ENCODE data around the gene MAPK8. TPM values are rescaled to one million over a fixed set of nuclear protein-coding genes. Genes with fewer than 3 reads are reported as not detected.

The MAPK8 gene
- total RNA-seq (2021) (52.9 to 58.7 TPM (median 56.6 TPM) in 3 replicates), Bru-seq, nascent RNA (percentile 89 among the genes with signal in this experiment)
- long read RNA-seq, experiment 1, full-length matches to known transcripts, result 1 of 43 reads
- long read RNA-seq, experiment 1, partial matches to known transcripts, result 3 of 43 reads
- long read RNA-seq, experiment 1, other reads (novel, unspliced or antisense), result 39 of 43 reads
- long read RNA-seq, experiment 2, full-length matches to known transcripts, result 5 of 52 reads
- long read RNA-seq, experiment 2, partial matches to known transcripts, result 8 of 52 reads
- long read RNA-seq, experiment 2, other reads (novel, unspliced or antisense), result 39 of 52 reads
- long read RNA-seq, experiment 3, full-length matches to known transcripts, result 1 of 10 reads
- long read RNA-seq, experiment 3, partial matches to known transcripts, result 2 of 10 reads
- long read RNA-seq, experiment 3, other reads (novel, unspliced or antisense), result 7 of 10 reads

DNA sequence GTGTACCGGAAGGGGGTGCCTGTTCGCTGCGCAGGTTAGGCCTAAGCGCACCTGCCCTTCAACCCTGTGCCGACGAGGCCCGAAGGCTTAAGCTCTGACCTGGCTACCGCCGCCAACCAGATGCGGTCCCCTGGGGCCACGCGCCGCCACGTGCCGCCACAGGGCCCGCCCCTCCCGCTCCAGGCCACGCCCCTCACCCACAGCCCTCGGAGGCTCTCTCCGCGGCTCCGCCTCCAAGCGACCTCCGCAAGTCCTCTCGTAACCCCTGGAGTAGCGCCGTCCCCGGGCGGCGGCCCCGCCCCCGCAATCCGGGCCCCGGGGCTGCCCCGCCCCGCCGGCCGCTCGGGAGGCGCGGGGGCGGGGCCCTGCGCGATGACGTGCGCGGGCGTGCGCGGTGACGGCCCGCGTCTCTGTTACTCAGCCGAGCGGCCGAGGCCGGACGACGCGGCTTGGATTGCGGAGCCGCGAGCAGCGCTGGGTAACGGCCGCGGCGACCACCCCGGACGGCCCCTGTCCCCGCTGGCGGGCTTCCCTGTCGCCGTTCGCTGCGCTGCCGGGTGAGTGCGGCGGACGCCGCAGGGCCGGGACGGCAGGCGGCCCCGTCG lies at the start of gene MAPK8:
Gene MAPK8, plus strand, starts transcription at position 413 of the 605 bp plus-strand sequence. CDS start 94,984 bp downstream, outside the sequence.
- H3K9me3 Mint-ChIP-seq, result no peaks in the 10 kb centered on the region
- peaks cover 22% of the 10 kb centered on the region for H3K27me3 Mint-ChIP-seq (ENCODE audit: low read depth)
- H3K4me3 Mint-ChIP-seq, result peak within 1 kb of the TSS; percentile 75
- POLR2A ChIA-PET, result no interaction called here
- ATAC-seq (peak; percentile 95), DNase-seq (ENCODE audit: low spot score) (peak; percentile 98)
- H3K4me1 Mint-ChIP-seq, result peaks cover 24% of the 10 kb centered on the region
- CTCF ChIA-PET, result interaction anchor here (0.8 to 1.1 kb wide), 3 partner anchors 15 to 55 kb away, joined by 4 to 5 read pairs (median 5); no protein-coding TSS in a partner anchor
- H3K36me3 Mint-ChIP-seq, result no peaks in the 10 kb centered on the region
- peak within 1 kb of the TSS; percentile 85 for H3K27ac Mint-ChIP-seq
- TF ChIP-seq AR (CRISPR knock-in tag; IDR thresholded peaks at IDR 0.05) (no peak), TEAD4 (CRISPR knock-in tag; IDR thresholded peaks at IDR 0.05) (peak; percentile 37; the same call in 1 of the 2 replicates), RELA (CRISPR knock-in tag; IDR thresholded peaks at IDR 0.05; ENCODE audit: borderline replicate concordance) (peak; percentile 79), ELF4 (CRISPR knock-in tag; IDR thresholded peaks at IDR 0.05; ENCODE audit: low read depth) (no peak), ATF1 (CRISPR knock-in tag; IDR thresholded peaks at IDR 0.05) (no peak), USF2 (CRISPR knock-in tag; IDR thresholded peaks at IDR 0.05) (peak; percentile 94), SMAD4 (CRISPR knock-in tag; IDR thresholded peaks at IDR 0.05) (peak; percentile 82; the same call in 1 of the 2 replicates), GTF2I (CRISPR knock-in tag; conservative IDR thresholded peaks at IDR 0.05) (no peak), FOXJ3 (CRISPR knock-in tag; IDR thresholded peaks at IDR 0.05; ENCODE audit: borderline replicate concordance) (no peak), JAZF1 (CRISPR knock-in tag; IDR thresholded peaks at IDR 0.05) (no peak), NFATC4 (CRISPR knock-in tag; IDR thresholded peaks at IDR 0.05) (no peak), PRDM15 (CRISPR knock-in tag; IDR thresholded peaks at IDR 0.05) (no peak), CDX4 (CRISPR knock-in tag; IDR thresholded peaks at IDR 0.05; ENCODE audit: borderline replicate concordance) (no peak), IRF2 (CRISPR knock-in tag; IDR thresholded peaks at IDR 0.05; ENCODE audit: borderline replicate concordance, low read depth) (no peak), NFYB (CRISPR knock-in tag; conservative IDR thresholded peaks at IDR 0.05; ENCODE audit: low read depth) (no peak; the same call in 1 of the 2 replicates)
- TF ChIP-seq, protein P1, sequence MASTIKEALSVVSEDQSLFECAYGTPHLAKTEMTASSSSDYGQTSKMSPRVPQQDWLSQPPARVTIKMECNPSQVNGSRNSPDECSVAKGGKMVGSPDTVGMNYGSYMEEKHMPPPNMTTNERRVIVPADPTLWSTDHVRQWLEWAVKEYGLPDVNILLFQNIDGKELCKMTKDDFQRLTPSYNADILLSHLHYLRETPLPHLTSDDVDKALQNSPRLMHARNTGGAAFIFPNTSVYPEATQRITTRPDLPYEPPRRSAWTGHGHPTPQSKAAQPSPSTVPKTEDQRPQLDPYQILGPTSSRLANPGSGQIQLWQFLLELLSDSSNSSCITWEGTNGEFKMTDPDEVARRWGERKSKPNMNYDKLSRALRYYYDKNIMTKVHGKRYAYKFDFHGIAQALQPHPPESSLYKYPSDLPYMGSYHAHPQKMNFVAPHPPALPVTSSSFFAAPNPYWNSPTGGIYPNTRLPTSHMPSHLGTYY (CRISPR knock-in tag; IDR thresholded peaks at IDR 0.05), result no peak
- TF ChIP-seq, protein P2, sequence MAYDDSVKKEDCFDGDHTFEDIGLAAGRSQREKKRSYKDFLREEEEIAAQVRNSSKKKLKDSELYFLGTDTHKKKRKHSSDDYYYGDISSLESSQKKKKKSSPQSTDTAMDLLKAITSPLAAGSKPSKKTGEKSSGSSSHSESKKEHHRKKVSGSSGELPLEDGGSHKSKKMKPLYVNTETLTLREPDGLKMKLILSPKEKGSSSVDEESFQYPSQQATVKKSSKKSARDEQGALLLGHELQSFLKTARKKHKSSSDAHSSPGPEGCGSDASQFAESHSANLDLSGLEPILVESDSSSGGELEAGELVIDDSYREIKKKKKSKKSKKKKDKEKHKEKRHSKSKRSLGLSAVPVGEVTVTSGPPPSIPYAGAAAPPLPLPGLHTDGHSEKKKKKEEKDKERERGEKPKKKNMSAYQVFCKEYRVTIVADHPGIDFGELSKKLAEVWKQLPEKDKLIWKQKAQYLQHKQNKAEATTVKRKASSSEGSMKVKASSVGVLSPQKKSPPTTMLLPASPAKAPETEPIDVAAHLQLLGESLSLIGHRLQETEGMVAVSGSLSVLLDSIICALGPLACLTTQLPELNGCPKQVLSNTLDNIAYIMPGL (CRISPR knock-in tag; IDR thresholded peaks at IDR 0.05), result peak; percentile 38
- TF ChIP-seq, protein P3, sequence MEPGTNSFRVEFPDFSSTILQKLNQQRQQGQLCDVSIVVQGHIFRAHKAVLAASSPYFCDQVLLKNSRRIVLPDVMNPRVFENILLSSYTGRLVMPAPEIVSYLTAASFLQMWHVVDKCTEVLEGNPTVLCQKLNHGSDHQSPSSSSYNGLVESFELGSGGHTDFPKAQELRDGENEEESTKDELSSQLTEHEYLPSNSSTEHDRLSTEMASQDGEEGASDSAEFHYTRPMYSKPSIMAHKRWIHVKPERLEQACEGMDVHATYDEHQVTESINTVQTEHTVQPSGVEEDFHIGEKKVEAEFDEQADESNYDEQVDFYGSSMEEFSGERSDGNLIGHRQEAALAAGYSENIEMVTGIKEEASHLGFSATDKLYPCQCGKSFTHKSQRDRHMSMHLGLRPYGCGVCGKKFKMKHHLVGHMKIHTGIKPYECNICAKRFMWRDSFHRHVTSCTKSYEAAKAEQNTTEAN (CRISPR knock-in tag; IDR thresholded peaks at IDR 0.05), result no peak
- TF ChIP-seq, protein P4, sequence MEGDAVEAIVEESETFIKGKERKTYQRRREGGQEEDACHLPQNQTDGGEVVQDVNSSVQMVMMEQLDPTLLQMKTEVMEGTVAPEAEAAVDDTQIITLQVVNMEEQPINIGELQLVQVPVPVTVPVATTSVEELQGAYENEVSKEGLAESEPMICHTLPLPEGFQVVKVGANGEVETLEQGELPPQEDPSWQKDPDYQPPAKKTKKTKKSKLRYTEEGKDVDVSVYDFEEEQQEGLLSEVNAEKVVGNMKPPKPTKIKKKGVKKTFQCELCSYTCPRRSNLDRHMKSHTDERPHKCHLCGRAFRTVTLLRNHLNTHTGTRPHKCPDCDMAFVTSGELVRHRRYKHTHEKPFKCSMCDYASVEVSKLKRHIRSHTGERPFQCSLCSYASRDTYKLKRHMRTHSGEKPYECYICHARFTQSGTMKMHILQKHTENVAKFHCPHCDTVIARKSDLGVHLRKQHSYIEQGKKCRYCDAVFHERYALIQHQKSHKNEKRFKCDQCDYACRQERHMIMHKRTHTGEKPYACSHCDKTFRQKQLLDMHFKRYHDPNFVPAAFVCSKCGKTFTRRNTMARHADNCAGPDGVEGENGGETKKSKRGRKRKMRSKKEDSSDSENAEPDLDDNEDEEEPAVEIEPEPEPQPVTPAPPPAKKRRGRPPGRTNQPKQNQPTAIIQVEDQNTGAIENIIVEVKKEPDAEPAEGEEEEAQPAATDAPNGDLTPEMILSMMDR (IDR thresholded peaks at IDR 0.05), result no peak
- TF ChIP-seq, protein P5, sequence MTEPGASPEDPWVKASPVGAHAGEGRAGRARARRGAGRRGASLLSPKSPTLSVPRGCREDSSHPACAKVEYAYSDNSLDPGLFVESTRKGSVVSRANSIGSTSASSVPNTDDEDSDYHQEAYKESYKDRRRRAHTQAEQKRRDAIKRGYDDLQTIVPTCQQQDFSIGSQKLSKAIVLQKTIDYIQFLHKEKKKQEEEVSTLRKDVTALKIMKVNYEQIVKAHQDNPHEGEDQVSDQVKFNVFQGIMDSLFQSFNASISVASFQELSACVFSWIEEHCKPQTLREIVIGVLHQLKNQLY (CRISPR knock-in tag; IDR thresholded peaks at IDR 0.05), result no peak
